GM12878 (cell line): Measurements from ENCODE around the gene BPIFA1. TPM values are rescaled to one million over a fixed set of nuclear protein-coding genes. Genes with fewer than 3 reads are reported as not detected.

Experiments
- ATAC-seq: fragments of 200-7000 bp; cut with Tn5 transposase; 3 replicates; pipeline ENCODE4 v1.9.1; 2020; ENCODE audit warnings: mild to moderate bottlenecking, moderate library complexity
- BruUV-seq: library from RNA; stranded (reverse); fragments of 400-500 nt; replicated peaks from 2 replicates; lab custom pipeline; 2021; lab: Mats Ljungman, UMichigan
- CTCF ChIA-PET: fragments of 300-600 bp; sonication (Branson Sonifier 250); formaldehyde crosslinking; extraction: SDS; loops from one replicate; lab custom pipeline; 2021; ENCODE audit warnings: inconsistent platforms; lab: Yijun Ruan, JAX
- POLR2A ChIA-PET: fragments of 350-600 bp; formaldehyde crosslinking; extraction: SDS; loops from one replicate; lab custom pipeline; 2021; ENCODE audit warnings: inconsistent platforms; lab: Charles Lee
- RAD21 ChIA-PET: fragments of 300-600 bp; sonication (Branson Sonifier 250); formaldehyde crosslinking; loops from one replicate; lab custom pipeline; 2023; ENCODE audit warnings: antibody characterized with exemption; ENCODE audit not compliant: unreplicated experiment; lab: Charles Lee
- SMC1A ChIA-PET: fragments of 300-600 bp; sonication (Branson Sonifier 250); formaldehyde crosslinking; loops from one replicate; lab custom pipeline; 2023; ENCODE audit not compliant: unreplicated experiment, uncharacterized antibody; lab: Charles Lee
- DNase-seq: peaks from one replicate; pipeline ENCODE4 v3.0.0-alpha.2; 2011; ENCODE audit warnings: low read depth, low spot score
- FAIRE-seq: peaks from 3 replicates; lab custom pipeline; 2011; peaks lifted over from hg19 to GRCh38; lab: Jason Lieb, UNC
- H2AFZ ChIP-seq: 2 replicates; pipeline ENCODE4 v1.6.0; 2011; ENCODE audit warnings: low read depth, low read length, control low read depth; ENCODE audit not compliant: control insufficient read depth
- H3K27ac ChIP-seq: 2 replicates; pipeline ENCODE4 v1.5.1; 2011; ENCODE audit warnings: control low read depth; ENCODE audit not compliant: control insufficient read depth, insufficient read depth
- H3K27me3 ChIP-seq, 2 experiments: replicated peaks in 1 of 2; 2 replicates each; pipeline versions ENCODE4 v1.6.0 to v1.6.1; 2011; ENCODE audit warnings: low read length in 1 of 2; ENCODE audit not compliant: control insufficient read depth in 2 of 2, insufficient read depth in 2 of 2
- H3K36me3 ChIP-seq, 2 experiments: 2 replicates each; pipeline ENCODE4 v1.5.1; 2011; ENCODE audit warnings: low read length in 1 of 2; ENCODE audit not compliant: control insufficient read depth in 2 of 2, insufficient read depth in 2 of 2
- H3K4me1 ChIP-seq: 2 replicates; pipeline ENCODE4 v1.6.1; 2011; ENCODE audit warnings: mild to moderate bottlenecking, low read length, moderate library complexity, mixed read lengths; ENCODE audit not compliant: control insufficient read depth, insufficient read depth
- H3K4me2 ChIP-seq: 2 replicates; pipeline ENCODE4 v1.6.0; 2011; ENCODE audit warnings: control low read depth; ENCODE audit not compliant: control insufficient read depth, insufficient read depth
- H3K4me3 ChIP-seq: fragments of 200-600 bp; sonication (generic); 2 replicates; pipeline ENCODE4 v1.5.1; 2016
- H3K79me2 ChIP-seq: 2 replicates; pipeline ENCODE4 v1.6.0; 2011; ENCODE audit warnings: low read length; ENCODE audit not compliant: control insufficient read depth, insufficient read depth
- H3K9ac ChIP-seq: 2 replicates; pipeline ENCODE4 v1.8.0; 2011; ENCODE audit warnings: low read length, control low read depth, mixed read lengths; ENCODE audit not compliant: control insufficient read depth, insufficient read depth
- H3K9me3 ChIP-seq: replicated peaks from 3 replicates; pipeline ENCODE4 v1.5.1; 2011; ENCODE audit warnings: mild to moderate bottlenecking, low read length; ENCODE audit not compliant: control insufficient read depth, insufficient read depth
- H4K20me1 ChIP-seq: 2 replicates; pipeline ENCODE4 v1.6.0; 2011; ENCODE audit not compliant: control insufficient read depth, insufficient read depth
- ATF2 ChIP-seq: IDR thresholded peaks from 2 replicates; pipeline ENCODE4 v1.6.1; 2012; ENCODE audit warnings: low read length, inconsistent platforms
- CBFB ChIP-seq: IDR thresholded peaks from 2 replicates; pipeline ENCODE4 v1.6.1; 2016; ENCODE audit warnings: antibody characterized with exemption, low read depth
- CTCF ChIP-seq, 3 experiments: IDR thresholded peaks in 2 of 3; conservative IDR thresholded peaks in 1 of 3; 2 replicates each; pipeline ENCODE4 v1.5.1; 2011; ENCODE audit warnings: low read depth in 3 of 3, low read length in 3 of 3, mild to moderate bottlenecking in 3 of 3, control low read depth in 2 of 3, moderate library complexity in 2 of 3, inconsistent platforms in 1 of 3, mixed read lengths in 1 of 3; ENCODE audit not compliant: control insufficient read depth in 2 of 3, insufficient read depth in 1 of 3; ENCODE audit errors: extremely low read depth in 1 of 3
- EED ChIP-seq: sonication (generic); IDR thresholded peaks from 2 replicates; pipeline ENCODE4 v1.6.1; 2016; ENCODE audit warnings: antibody characterized with exemption, low read depth
- FOS ChIP-seq: IDR thresholded peaks from 3 replicates; pipeline ENCODE4 v1.6.1; 2011; ENCODE audit warnings: borderline replicate concordance; ENCODE audit not compliant: insufficient read length; ENCODE audit errors: extremely low read depth
- HCFC1 ChIP-seq: fragments of 150-350 bp; IDR thresholded peaks from 2 replicates; pipeline ENCODE4 v1.6.1; 2014; ENCODE audit warnings: low read length
- HDAC6 ChIP-seq: fragments of 200-600 bp; sonication (generic); IDR thresholded peaks from one replicate; pipeline ENCODE4 v1.8.0; 2017; ENCODE audit warnings: antibody characterized with exemption; ENCODE audit not compliant: unreplicated experiment
- NFYB ChIP-seq: IDR thresholded peaks from 2 replicates; pipeline ENCODE4 v1.6.1; 2011; ENCODE audit warnings: low read depth, mild to moderate bottlenecking, low read length, improper control_type of control experiment, moderate library complexity; ENCODE audit not compliant: insufficient read depth
- RAD21 ChIP-seq: IDR thresholded peaks from 2 replicates; pipeline ENCODE4 v1.6.1; 2011; ENCODE audit warnings: mild to moderate bottlenecking, low read depth, low read length, moderate library complexity; ENCODE audit not compliant: insufficient read depth
- SMC3 ChIP-seq: IDR thresholded peaks from 2 replicates; pipeline ENCODE4 v1.6.1; 2011; ENCODE audit warnings: low read length, improper control_type of control experiment, borderline replicate concordance
- SRF ChIP-seq, 2 experiments: IDR thresholded peaks; 2 replicates each; pipeline ENCODE4 v1.6.1; 2011; ENCODE audit warnings: low read depth in 2 of 2, low read length in 2 of 2, mild to moderate bottlenecking in 1 of 2, moderate library complexity in 1 of 2
- ZNF207 ChIP-seq: fragments of 450-650 bp; IDR thresholded peaks from 2 replicates; pipeline ENCODE4 v1.6.1; 2014; ENCODE audit warnings: antibody characterized with exemption, mild to moderate bottlenecking, borderline replicate concordance
- WGBS: methylation state at CpG from one replicate; pipeline ENCODE4 v1.1.6; 2016; ENCODE audit warnings: low lambda C conversion rate; ENCODE audit not compliant: insufficient replicate concordance, insufficient coverage; ENCODE audit errors: missing lambda C conversion rate; 5-methylcytosine and 5-hydroxymethylcytosine counted together
- in situ Hi-C: fragments of 300-500 bp; cut with MboI; formaldehyde crosslinking; loops from 9 replicates; pipeline ENCODE4 v1.14.3; 2018; ENCODE audit warnings: mixed read lengths
- intact Hi-C: fragments of 100-400 bp; cut with micrococcal nuclease; formaldehyde crosslinking; loops from one replicate; pipeline ENCODE4 v1.14.2; 2022; ENCODE audit not compliant: unreplicated experiment
- polyA plus RNA-seq, 11 experiments: library from polyadenylated mRNA; depleted of rRNA in 4 of 11; unstranded in 6 of 11; stranded (reverse) in 5 of 11; fragments of >200 nt; fragmentation: Nextera tagmentation in 4 of 11; fragmentation: Illumina TruSeq in 1 of 11; extraction: Ambion mirVana in 4 of 11; extraction: Trizol in 1 of 11; gene quantifications; 1 replicate in 1 of 11; 2 replicates in 10 of 11; pipeline versions ENCODE4 v1.2.1 to v1.2.3, GENCODE V29; 2011 to 2016; ENCODE audit warnings: inconsistent platforms in 2 of 11, missing spikeins in 2 of 11, low read depth in 1 of 11
- total RNA-seq, 4 experiments: library from RNA; depleted of rRNA in 3 of 4; stranded (reverse); fragments of >200 nt in 3 of 4; fragmentation: Illumina TruSeq in 1 of 4; extraction: Trizol in 1 of 4; gene quantifications; 2 replicates each; pipeline versions ENCODE4 v1.2.1 to v1.2.3, GENCODE V29; 2013 to 2021

Gene BPIFA1
- total and polyA plus RNA-seq, 10 of the 15 experiments (the other 5 are each of a cell fraction or from before 2014, with no cell fraction given), result not detected

GRCh38 chr20:33210371-33210770 is 25.4 kb upstream of the BPIFA1 start (continued):
- TF ChIP-seq CBFB (no peak), HCFC1 (no peak), NFYB (no peak), ZNF207 (no peak), SRF (IDR thresholded peaks at IDR 0.05; ENCODE audit: low read depth in 2 of 2, low read length in 2 of 2) (no peak), HDAC6 (no peak), ATF2 (no peak), FOS (no peak)

GRCh38 chr20:33211817-33212424 is 23.9 kb upstream of the BPIFA1 start:
- ChIA-PET CTCF (interaction anchor here (0.8 to 1.0 kb wide), 2 partner anchors 85 to 116 kb away, joined by 3 to 4 read pairs; no protein-coding TSS in a partner anchor), POLR2A (interaction anchor here (0.5 kb wide), 1 partner anchor 20 kb away, joined by 4 read pairs; no protein-coding TSS in a partner anchor), SMC1A (interaction anchor here (0.7 kb wide), 2 partner anchors 10 to 351 kb away, joined by 3 read pairs; no protein-coding TSS in a partner anchor), RAD21 (interaction anchor here (1.7 kb wide), 1 partner anchor 310 kb away, joined by 5 read pairs; no protein-coding TSS in a partner anchor)
- Histone ChIP-seq H3K27me3 (peaks cover 0 to under 1% of the 10 kb centered on the region in 2 experiments; a peak in 2 of 4 replicates), H2AFZ (no peak overlapping the region), H3K4me2 (no peak overlapping the region), H3K27ac (no peak overlapping the region), H4K20me1 (0 out of 2 replicates have a peak, but pooled peaks cover 4% of the 10 kb centered on the region), H3K4me1 (no peaks in the 10 kb centered on the region), H3K79me2 (no peaks in the 10 kb centered on the region), H3K9me3 (no peaks in the 10 kb centered on the region), H3K4me3 (no peak overlapping the region), H3K36me3 (no peaks in the 10 kb centered on the region), H3K9ac (no peak overlapping the region)
- FAIRE-seq (peak; percentile 78), DNase-seq (no peak), ATAC-seq (peak; percentile 72)
- intact Hi-C loops, result loop anchor here (2.0 to 5.0 kb wide), 4 partner anchors 50 to 310 kb away; no protein-coding TSS in a partner anchor
- in situ Hi-C loops, result no loop called here
- WGBS, result 6% methylated on average over 5 of the region's 5 CpGs
- no TSS peak for BruUV-seq
- TF ChIP-seq EED (no peak), SMC3 (peak; percentile 42; the same call in 1 of the 2 replicates), CTCF (IDR thresholded peaks at IDR 0.05 in 2 of 3, conservative IDR thresholded peaks at IDR 0.05 in 1 of 3; ENCODE audit: control insufficient read depth in 2 of 3, extremely low read depth in 1 of 3, insufficient read depth in 1 of 3, low read depth in 3 of 3, low read length in 3 of 3) (peak; percentile 54 to 58 (median 55)), RAD21 (peak; percentile 62)
